Measurements from ENCODE around the gene DNAJB6. TPM values are rescaled to one million over a fixed set of nuclear protein-coding genes. Genes with fewer than 3 reads are reported as not detected.

The DNAJB6 gene
- total RNA-seq, 1 experiment from 2014 or later, result 108 TPM

DNA sequence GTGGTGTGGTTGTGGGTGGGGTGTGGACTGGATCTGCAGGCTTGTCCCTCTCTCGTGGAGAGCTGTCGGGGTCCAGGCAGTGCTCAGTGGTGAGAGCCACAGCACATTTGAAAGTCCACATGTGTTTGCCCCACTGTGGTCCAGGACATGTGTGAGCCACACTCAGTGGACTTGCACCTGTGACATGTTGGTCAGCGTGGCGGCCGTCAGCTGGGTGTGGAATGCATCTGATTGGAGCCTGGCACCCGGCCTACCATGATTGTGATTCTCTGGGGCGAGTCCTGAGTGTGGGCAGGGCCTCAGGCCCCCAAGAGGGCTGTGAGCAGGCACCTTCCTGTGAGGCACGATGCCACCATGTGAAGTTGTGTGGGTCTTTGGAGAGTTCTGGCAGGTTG is 77.9 kb downstream of the DNAJB6 start:
- no peak overlapping the region for H3K4me3 ChIP-seq (ENCODE audit: low read depth, low read length)
- Mint-ChIP-seq H3K9me3 (ENCODE audit: unreplicated experiment) (no peaks in the 10 kb centered on the region), H3K36me3 (ENCODE audit: insufficient read depth, unreplicated experiment) (peaks cover 32% of the 10 kb centered on the region), H3K27me3 (ENCODE audit: insufficient read depth, unreplicated experiment) (no peaks in the 10 kb centered on the region), H3K4me1 (ENCODE audit: low read depth, unreplicated experiment) (no peaks in the 10 kb centered on the region), H3K4me3 (ENCODE audit: unreplicated experiment) (no peak overlapping the region), H3K27ac (ENCODE audit: unreplicated experiment) (no peak overlapping the region)
- H3K27me3 ChIP-seq (replicated peaks; ENCODE audit: control insufficient read depth, insufficient read depth, low read length), result no peaks in the 10 kb centered on the region
- DNase-seq, result no peak
- BruUV-seq (replicated peaks), result no TSS peak
- no peaks in the 10 kb centered on the region for H3K4me1 ChIP-seq
- ChIA-PET CTCF (no interaction called here), POLR2A (no interaction called here)
- TF ChIP-seq, protein P1, sequence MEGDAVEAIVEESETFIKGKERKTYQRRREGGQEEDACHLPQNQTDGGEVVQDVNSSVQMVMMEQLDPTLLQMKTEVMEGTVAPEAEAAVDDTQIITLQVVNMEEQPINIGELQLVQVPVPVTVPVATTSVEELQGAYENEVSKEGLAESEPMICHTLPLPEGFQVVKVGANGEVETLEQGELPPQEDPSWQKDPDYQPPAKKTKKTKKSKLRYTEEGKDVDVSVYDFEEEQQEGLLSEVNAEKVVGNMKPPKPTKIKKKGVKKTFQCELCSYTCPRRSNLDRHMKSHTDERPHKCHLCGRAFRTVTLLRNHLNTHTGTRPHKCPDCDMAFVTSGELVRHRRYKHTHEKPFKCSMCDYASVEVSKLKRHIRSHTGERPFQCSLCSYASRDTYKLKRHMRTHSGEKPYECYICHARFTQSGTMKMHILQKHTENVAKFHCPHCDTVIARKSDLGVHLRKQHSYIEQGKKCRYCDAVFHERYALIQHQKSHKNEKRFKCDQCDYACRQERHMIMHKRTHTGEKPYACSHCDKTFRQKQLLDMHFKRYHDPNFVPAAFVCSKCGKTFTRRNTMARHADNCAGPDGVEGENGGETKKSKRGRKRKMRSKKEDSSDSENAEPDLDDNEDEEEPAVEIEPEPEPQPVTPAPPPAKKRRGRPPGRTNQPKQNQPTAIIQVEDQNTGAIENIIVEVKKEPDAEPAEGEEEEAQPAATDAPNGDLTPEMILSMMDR (IDR thresholded peaks at IDR 0.05; ENCODE audit: insufficient read depth in 1 of 2, low read depth in 1 of 2, low read length in 1 of 2, severe bottlenecking in 1 of 2, unreplicated experiment in 1 of 2), result no peak
- intact Hi-C loops (cut with micrococcal nuclease; ENCODE audit: unreplicated experiment), result no loop called here
- H3K9me3 ChIP-seq, result no peaks in the 10 kb centered on the region
- H3K36me3 ChIP-seq (ENCODE audit: control insufficient read depth, insufficient read depth, low read length), result no peaks in the 10 kb centered on the region; the same call in 1 of the 2 replicates

DNA sequence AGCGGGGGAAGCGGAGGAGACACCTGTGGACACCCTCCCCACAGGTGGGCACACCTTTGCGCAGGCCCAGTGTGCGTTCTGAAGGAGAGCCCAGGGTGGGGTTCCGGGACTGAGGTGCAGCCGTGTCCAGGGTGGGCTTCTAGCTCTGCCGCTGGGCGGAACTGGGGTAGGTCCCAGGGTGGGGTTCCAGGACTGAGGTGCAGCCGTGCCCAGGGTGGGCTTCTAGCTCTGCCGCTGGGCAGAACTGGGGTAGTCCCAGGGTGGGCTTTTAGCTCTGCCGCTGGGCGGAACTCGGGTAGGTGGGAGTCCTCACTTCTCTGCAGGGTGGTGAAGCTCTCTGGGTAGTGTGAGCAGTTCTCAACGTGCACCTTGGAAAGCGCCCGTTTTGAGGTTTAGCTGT is 78.7 kb downstream of the DNAJB6 start:
- TF ChIP-seq, protein P1 (IDR thresholded peaks at IDR 0.05; ENCODE audit: insufficient read depth in 1 of 2, low read depth in 1 of 2, low read length in 1 of 2, severe bottlenecking in 1 of 2, unreplicated experiment in 1 of 2), result no peak
- Mint-ChIP-seq H3K27ac (ENCODE audit: unreplicated experiment) (no peak overlapping the region), H3K36me3 (ENCODE audit: insufficient read depth, unreplicated experiment) (peaks cover 28% of the 10 kb centered on the region), H3K9me3 (ENCODE audit: unreplicated experiment) (no peaks in the 10 kb centered on the region), H3K4me1 (ENCODE audit: low read depth, unreplicated experiment) (no peaks in the 10 kb centered on the region), H3K27me3 (ENCODE audit: insufficient read depth, unreplicated experiment) (no peaks in the 10 kb centered on the region), H3K4me3 (ENCODE audit: unreplicated experiment) (no peak overlapping the region)
- Histone ChIP-seq H3K4me1 (no peaks in the 10 kb centered on the region), H3K4me3 (ENCODE audit: low read depth, low read length) (no peak overlapping the region), H3K9me3 (no peaks in the 10 kb centered on the region), H3K27me3 (replicated peaks; ENCODE audit: control insufficient read depth, insufficient read depth, low read length) (no peaks in the 10 kb centered on the region), H3K36me3 (ENCODE audit: control insufficient read depth, insufficient read depth, low read length) (no peaks in the 10 kb centered on the region; the same call in 1 of the 2 replicates)
- no TSS peak for BruUV-seq (replicated peaks)
- POLR2A ChIA-PET, result no interaction called here
- no peak for DNase-seq
- CTCF ChIA-PET, result no interaction called here
- intact Hi-C loops (cut with micrococcal nuclease; ENCODE audit: unreplicated experiment), result no loop called here

DNA sequence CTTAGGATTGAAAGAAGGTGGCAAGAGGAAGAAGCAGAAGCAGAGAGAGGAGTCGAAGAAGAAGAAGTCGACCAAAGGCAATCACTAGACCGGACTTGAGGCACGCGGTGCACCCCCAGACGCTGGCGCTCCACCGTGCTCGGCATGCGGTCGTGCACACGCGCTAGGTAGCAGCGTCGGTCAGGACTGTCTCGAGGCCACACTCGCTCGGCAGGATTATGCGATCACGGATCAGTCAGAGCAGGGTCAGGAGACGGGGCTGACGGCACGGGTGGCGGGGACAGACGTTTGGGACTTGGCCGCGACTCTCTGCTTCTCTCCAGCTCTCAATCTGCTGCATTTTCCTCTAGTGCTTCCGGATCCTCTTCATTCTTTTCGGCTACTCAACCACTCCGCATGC is 79.2 kb downstream of the DNAJB6 start:
- Mint-ChIP-seq H3K27ac (ENCODE audit: unreplicated experiment) (no peak overlapping the region), H3K9me3 (ENCODE audit: unreplicated experiment) (no peaks in the 10 kb centered on the region), H3K27me3 (ENCODE audit: insufficient read depth, unreplicated experiment) (no peaks in the 10 kb centered on the region), H3K4me3 (ENCODE audit: unreplicated experiment) (no peak overlapping the region), H3K4me1 (ENCODE audit: low read depth, unreplicated experiment) (no peaks in the 10 kb centered on the region), H3K36me3 (ENCODE audit: insufficient read depth, unreplicated experiment) (peaks cover 26% of the 10 kb centered on the region)
- no peak for DNase-seq
- H3K9me3 ChIP-seq, result no peaks in the 10 kb centered on the region
- POLR2A ChIA-PET, result no interaction called here
- no peaks in the 10 kb centered on the region for H3K4me1 ChIP-seq
- CTCF ChIA-PET, result no interaction called here
- no peak overlapping the region for H3K4me3 ChIP-seq (ENCODE audit: low read depth, low read length)
- no TSS peak for BruUV-seq (replicated peaks)
- intact Hi-C loops (cut with micrococcal nuclease; ENCODE audit: unreplicated experiment), result no loop called here
- no peaks in the 10 kb centered on the region; the same call in 1 of the 2 replicates for H3K36me3 ChIP-seq (ENCODE audit: control insufficient read depth, insufficient read depth, low read length)
- TF ChIP-seq, protein P1 (IDR thresholded peaks at IDR 0.05; ENCODE audit: insufficient read depth in 1 of 2, low read depth in 1 of 2, low read length in 1 of 2, severe bottlenecking in 1 of 2, unreplicated experiment in 1 of 2), result no peak
- H3K27me3 ChIP-seq (replicated peaks; ENCODE audit: control insufficient read depth, insufficient read depth, low read length), result no peaks in the 10 kb centered on the region

Measured in Caco-2 (cell line).